GF-D8 (cell line): Measurements from ENCODE around the gene CRYAB.
"Not testable (repeated sequence)": the region's sequence is repeated elsewhere in the genome, so short reads cannot be mapped to it uniquely, and the experiment has no call there.

Experiments
- DNase-seq: peaks from one replicate; lab custom pipeline; 2025; lab: John Stamatoyannopoulos, UW

Gene CRYAB

GRCh38 chr11:111908639-111909305 is 2.8 kb downstream of the CRYAB start:
- no peak for DNase-seq

GRCh38 chr11:111906680-111907079 is 4.9 kb downstream of the CRYAB start:
- no peak for DNase-seq

GRCh38 chr11:111905411-111905810 is 6.2 kb downstream of the CRYAB start:
- DNase-seq = peak; percentile 50

- DNase-seq = no peak
Measured at GRCh38 chr11:111886844-111887243, 24.7 kb downstream of the CRYAB start.

- no peak for DNase-seq
Measured at GRCh38 chr11:111886032-111886431, 25.5 kb downstream of the CRYAB start.

GRCh38 chr11:111885053-111885452 is 26.5 kb downstream of the CRYAB start:
- not testable (repeated sequence) for DNase-seq

- DNase-seq = no peak
Measured at GRCh38 chr11:111882202-111882601, 29.4 kb downstream of the CRYAB start.

GRCh38 chr11:111879637-111879960 is 32.0 kb downstream of the CRYAB start:
- DNase-seq = no peak

- peak; percentile 100 for DNase-seq
Measured at GRCh38 chr11:111878849-111879636, 32.5 kb downstream of the CRYAB start, which contains the start of the genes CFAP68 and FDXACB1. Gene CFAP68 (plus strand): TSS chr11:111879541. CDS start chr11:111879561, 20 bp downstream. Gene FDXACB1 (minus strand): TSS chr11:111879165. CDS start chr11:111879132, 33 bp downstream.

- no peak for DNase-seq
Measured at GRCh38 chr11:111878385-111878848, 33.2 kb downstream of the CRYAB start.

- DNase-seq = no peak
Measured at GRCh38 chr11:111871693-111872161, 39.8 kb downstream of the CRYAB start.

- DNase-seq = peak; percentile 87
Measured at GRCh38 chr11:111870886-111871692, 40.5 kb downstream of the CRYAB start, which contains the start of gene ALG9. Gene ALG9 (minus strand): TSS chr11:111871581. CDS start chr11:111871482, 99 bp downstream.

GRCh38 chr11:111870522-111870885 is 41.1 kb downstream of the CRYAB start:
- DNase-seq = peak; percentile 73

GRCh38 chr11:111870113-111870512 is 41.5 kb downstream of the CRYAB start:
- DNase-seq = no peak

- DNase-seq = no peak
Measured at GRCh38 chr11:111860257-111860656, 51.3 kb downstream of the CRYAB start.
